Osteoblast (primary cell): ENCODE measurements around the gene LEMD3. TPM values are rescaled to one million over a fixed set of nuclear protein-coding genes. Genes with fewer than 3 reads are reported as not detected.

Experiments
- DNase-seq: peaks from one replicate; pipeline ENCODE4 v3.0.0; 2011; ENCODE audit warnings: low spot score, mixed read lengths; ENCODE audit not compliant: insufficient read length; ENCODE audit errors: missing footprints
- H2AFZ ChIP-seq: 2 replicates; pipeline ENCODE4 v1.6.0; 2011; ENCODE audit warnings: mild to moderate bottlenecking, low read length
- H3K27ac ChIP-seq: 2 replicates; pipeline ENCODE4 v1.5.1; 2011; ENCODE audit warnings: mild to moderate bottlenecking, low read depth, low read length, moderate library complexity
- H3K27me3 ChIP-seq: 2 replicates; pipeline ENCODE4 v1.6.0; 2012; ENCODE audit warnings: mild to moderate bottlenecking, control low read depth, inconsistent platforms, low read length, moderate library complexity; ENCODE audit not compliant: insufficient read depth
- H3K36me3 ChIP-seq: 2 replicates; pipeline ENCODE4 v1.5.1; 2011; ENCODE audit warnings: mild to moderate bottlenecking, low read length, control low read depth, moderate library complexity; ENCODE audit not compliant: insufficient read depth
- H3K4me1 ChIP-seq: 2 replicates; pipeline ENCODE4 v1.5.1; 2011; ENCODE audit warnings: mild to moderate bottlenecking, low read length, control low read depth, moderate library complexity; ENCODE audit not compliant: insufficient read depth
- H3K4me2 ChIP-seq: 2 replicates; pipeline ENCODE4 v1.6.0; 2011; ENCODE audit warnings: mild to moderate bottlenecking, low read length; ENCODE audit not compliant: insufficient read depth
- H3K4me3 ChIP-seq: fragments of 200-600 bp; sonication (generic); 3 replicates; pipeline ENCODE4 v1.5.1; 2012; ENCODE audit warnings: mild to moderate bottlenecking, low read length, inconsistent platforms; ENCODE audit not compliant: insufficient read depth
- H3K79me2 ChIP-seq: 2 replicates; pipeline ENCODE4 v1.6.0; 2012; ENCODE audit warnings: mild to moderate bottlenecking, low read length, control low read depth, inconsistent platforms; ENCODE audit not compliant: insufficient read depth
- H3K9me3 ChIP-seq: 2 replicates; pipeline ENCODE4 v1.5.1; 2011; ENCODE audit warnings: low read depth, low read length, control low read depth
- H4K20me1 ChIP-seq: 2 replicates; pipeline ENCODE4 v1.6.0; 2012; ENCODE audit warnings: mild to moderate bottlenecking, low read length, control low read depth; ENCODE audit not compliant: insufficient read depth
- total RNA-seq: library from RNA; depleted of rRNA; stranded (reverse); fragments of >200 nt; gene quantifications from 2 replicates; pipeline ENCODE4 v1.2.3, GENCODE V29; 2012
- TF ChIP-seq, protein P1 (sequence below): IDR thresholded peaks from 2 replicates; pipeline ENCODE4 v1.5.1; 2011; ENCODE audit warnings: mild to moderate bottlenecking, low read depth, low read length, moderate library complexity; ENCODE audit errors: extremely low read depth

LEMD3 gene
- 21.5 and 27.5 TPM in 2 replicates for total RNA-seq

- Histone ChIP-seq H3K4me3 (peak within 1 kb of the TSS; percentile 97), H3K79me2 (peaks cover 55% of the 10 kb centered on the region), H3K4me1 (peaks cover 29% of the 10 kb centered on the region), H3K36me3 (no peaks in the 10 kb centered on the region), H3K27me3 (no peaks in the 10 kb centered on the region), H3K4me2 (peak within 1 kb of the TSS; percentile 100), H3K9me3 (no peaks in the 10 kb centered on the region), H3K27ac (peak within 1 kb of the TSS; percentile 89), H4K20me1 (peaks cover 32% of the 10 kb centered on the region), H2AFZ (peak within 1 kb of the TSS; percentile 100)
- peak; percentile 98 for DNase-seq
- TF ChIP-seq, protein P1, sequence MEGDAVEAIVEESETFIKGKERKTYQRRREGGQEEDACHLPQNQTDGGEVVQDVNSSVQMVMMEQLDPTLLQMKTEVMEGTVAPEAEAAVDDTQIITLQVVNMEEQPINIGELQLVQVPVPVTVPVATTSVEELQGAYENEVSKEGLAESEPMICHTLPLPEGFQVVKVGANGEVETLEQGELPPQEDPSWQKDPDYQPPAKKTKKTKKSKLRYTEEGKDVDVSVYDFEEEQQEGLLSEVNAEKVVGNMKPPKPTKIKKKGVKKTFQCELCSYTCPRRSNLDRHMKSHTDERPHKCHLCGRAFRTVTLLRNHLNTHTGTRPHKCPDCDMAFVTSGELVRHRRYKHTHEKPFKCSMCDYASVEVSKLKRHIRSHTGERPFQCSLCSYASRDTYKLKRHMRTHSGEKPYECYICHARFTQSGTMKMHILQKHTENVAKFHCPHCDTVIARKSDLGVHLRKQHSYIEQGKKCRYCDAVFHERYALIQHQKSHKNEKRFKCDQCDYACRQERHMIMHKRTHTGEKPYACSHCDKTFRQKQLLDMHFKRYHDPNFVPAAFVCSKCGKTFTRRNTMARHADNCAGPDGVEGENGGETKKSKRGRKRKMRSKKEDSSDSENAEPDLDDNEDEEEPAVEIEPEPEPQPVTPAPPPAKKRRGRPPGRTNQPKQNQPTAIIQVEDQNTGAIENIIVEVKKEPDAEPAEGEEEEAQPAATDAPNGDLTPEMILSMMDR, result no peak
These were observed at the start of gene LEMD3 for GRCh38 chr12:65169320-65170208. LEMD3 (plus strand) TSS chr12:65169583; CDS start chr12:65169597, 14 bp downstream.

DNA sequence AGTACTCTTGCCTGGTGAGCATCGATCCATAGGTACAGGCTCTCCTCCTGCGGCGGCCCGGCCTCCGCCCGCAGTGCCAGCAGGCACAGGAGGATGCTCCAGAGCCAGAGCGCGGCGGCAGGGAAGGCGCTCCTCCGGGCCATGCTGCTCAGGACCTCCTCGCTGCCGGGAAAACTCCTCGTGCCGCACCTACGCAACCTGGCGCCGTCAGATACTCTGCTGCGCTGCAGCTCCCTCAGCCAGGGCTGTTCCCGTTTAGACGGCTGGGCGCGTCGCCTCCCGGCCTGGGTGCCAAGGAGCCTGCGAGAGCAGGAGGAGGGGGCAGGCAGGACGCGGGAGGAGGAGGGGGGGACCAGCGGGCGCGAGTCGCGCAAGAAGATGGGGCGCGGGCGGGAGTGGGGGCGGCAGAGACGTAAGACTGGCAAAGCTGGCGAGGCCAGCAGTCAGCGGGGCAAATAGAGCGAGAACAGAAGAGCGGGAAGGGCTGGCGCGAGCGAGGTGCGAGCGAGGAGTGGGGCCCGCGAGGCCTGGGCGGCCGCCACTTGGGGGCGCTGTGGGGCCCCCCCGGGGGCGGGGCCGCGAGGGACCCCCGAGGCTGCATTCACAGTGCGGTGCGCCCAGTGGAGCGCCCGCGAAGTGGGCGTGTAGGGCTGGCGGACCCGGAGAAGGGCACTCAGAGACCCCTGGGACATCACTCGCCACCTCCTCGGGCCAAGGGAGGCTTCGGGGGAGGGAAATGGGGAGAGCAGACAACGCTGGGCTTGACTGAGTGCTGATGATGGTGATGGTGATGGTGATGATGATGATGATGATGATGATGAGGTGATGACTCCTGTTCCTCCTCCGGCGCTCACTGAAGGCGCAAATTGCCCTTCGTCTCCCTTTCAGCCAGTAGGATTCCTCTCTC lies 48.1 kb upstream of the LEMD3 start, which contains the start of gene WIF1:
TSS of gene WIF1 (minus strand) at position 257 of the 907 bp plus-strand sequence. CDS start at position 143, 114 bp downstream.
- peak; percentile 35 for DNase-seq
- peaks cover 77% of the 10 kb centered on the region for H3K27me3 ChIP-seq

GRCh38 chr12:65121956-65122469 lies 47.4 kb upstream of the LEMD3 start:
- Histone ChIP-seq H4K20me1 (no peaks in the 10 kb centered on the region), H3K9me3 (no peaks in the 10 kb centered on the region), H3K4me3 (no peak overlapping the region), H3K79me2 (no peaks in the 10 kb centered on the region), H3K4me2 (no peak overlapping the region), H3K27ac (no peak overlapping the region), H3K27me3 (peaks cover 81% of the 10 kb centered on the region), H3K36me3 (no peaks in the 10 kb centered on the region), H2AFZ (no peak overlapping the region), H3K4me1 (peaks cover 6% of the 10 kb centered on the region)
- DNase-seq, result peak; percentile 26
- TF ChIP-seq, protein P1, result no peak

More for the DNA sequence above, 48.1 kb upstream of the LEMD3 start, which contains the start of gene WIF1:
- no peaks in the 10 kb centered on the region for H3K36me3 ChIP-seq
- no peaks in the 10 kb centered on the region for H3K79me2 ChIP-seq
- TF ChIP-seq, protein P1, result peak; percentile 29
- H3K4me1 ChIP-seq, result peaks cover 6% of the 10 kb centered on the region
- H3K9me3 ChIP-seq, result no peaks in the 10 kb centered on the region
- peak within 1 kb of the TSS; percentile 57 for H3K4me3 ChIP-seq
- H4K20me1 ChIP-seq, result no peaks in the 10 kb centered on the region
- peak within 1 kb of the TSS; percentile 54 for H3K4me2 ChIP-seq
- peak within 1 kb of the TSS; percentile 46 for H2AFZ ChIP-seq
- no peak within 1 kb of the TSS for H3K27ac ChIP-seq
